KMS-11 (cell line): ENCODE data around the gene DNAJC12.

ENCODE experiments used
- H2AFZ ChIP-seq: fragments of 200-600 bp; sonication (generic); 2 replicates; pipeline ENCODE4 v1.6.1; 2016; ENCODE audit warnings: antibody characterized with exemption, mixed run types, low read depth
- H3K27ac ChIP-seq: fragments of 200-600 bp; sonication (generic); 2 replicates; pipeline ENCODE4 v1.6.1; 2016; ENCODE audit warnings: mild to moderate bottlenecking, mixed run types
- H3K27me3 ChIP-seq: fragments of 200-600 bp; sonication (generic); 2 replicates; pipeline ENCODE4 v1.6.1; 2017; ENCODE audit warnings: mild to moderate bottlenecking, low read depth, mixed run types, moderate library complexity; ENCODE audit not compliant: insufficient read depth
- H3K36me3 ChIP-seq: fragments of 200-600 bp; sonication (generic); 2 replicates; pipeline ENCODE4 v1.6.1; 2017; ENCODE audit warnings: mild to moderate bottlenecking, mixed run types; ENCODE audit not compliant: insufficient read depth
- H3K4me1 ChIP-seq: fragments of 200-600 bp; sonication (generic); 2 replicates; pipeline ENCODE4 v1.6.1; 2016; ENCODE audit warnings: mild to moderate bottlenecking, low read depth, mixed run types; ENCODE audit not compliant: poor library complexity, severe bottlenecking
- H3K4me2 ChIP-seq: fragments of 200-600 bp; sonication (generic); 2 replicates; pipeline ENCODE4 v1.7.0; 2016; ENCODE audit warnings: mild to moderate bottlenecking, mixed run types
- H3K4me3 ChIP-seq: fragments of 200-600 bp; sonication (generic); IDR thresholded peaks from 2 replicates; pipeline ENCODE4 v1.6.1; 2017; ENCODE audit warnings: low read depth, low read length, mixed read lengths; ENCODE audit not compliant: insufficient read depth
- H3K79me2 ChIP-seq: fragments of 200-600 bp; sonication (generic); 2 replicates; pipeline ENCODE4 v1.6.1; 2016; ENCODE audit warnings: low read depth, mixed run types; ENCODE audit not compliant: insufficient read depth
- H3K9ac ChIP-seq: fragments of 200-600 bp; sonication (generic); 2 replicates; pipeline ENCODE4 v1.6.1; 2016; ENCODE audit warnings: mild to moderate bottlenecking, mixed run types
- H4K20me1 ChIP-seq: fragments of 200-600 bp; sonication (generic); 2 replicates; pipeline ENCODE4 v1.6.1; 2016; ENCODE audit warnings: mild to moderate bottlenecking, mixed run types; ENCODE audit not compliant: insufficient read depth
- CTCF ChIP-seq: fragments of 200-600 bp; sonication (generic); conservative IDR thresholded peaks from 2 replicates; pipeline ENCODE4 v1.6.1; 2017; ENCODE audit warnings: low read depth, mild to moderate bottlenecking, antibody characterized with exemption, low read length, moderate library complexity, mixed read lengths

Gene DNAJC12

GRCh38 chr10:67803588-67804394, 34.2 kb downstream of the DNAJC12 start:
- H3K4me3 ChIP-seq: no peak overlapping the region
- H3K9ac ChIP-seq: no peak overlapping the region
- no peak overlapping the region for H3K27ac ChIP-seq
- H3K4me2 ChIP-seq: no peak overlapping the region
- H2AFZ ChIP-seq: no peak overlapping the region
- no peaks in the 10 kb centered on the region for H3K79me2 ChIP-seq
- no peaks in the 10 kb centered on the region for H3K27me3 ChIP-seq
- H3K4me1 ChIP-seq: no peaks in the 10 kb centered on the region
- H3K36me3 ChIP-seq: no peaks in the 10 kb centered on the region
- no peak for TF ChIP-seq CTCF
- H4K20me1 ChIP-seq: no peaks in the 10 kb centered on the region

GRCh38 chr10:67802767-67803538, 35.0 kb downstream of the DNAJC12 start:
- Histone ChIP-seq H4K20me1 (no peaks in the 10 kb centered on the region), H3K27ac (no peak overlapping the region), H3K36me3 (no peaks in the 10 kb centered on the region), H3K79me2 (no peaks in the 10 kb centered on the region), H3K9ac (no peak overlapping the region), H3K4me2 (no peak overlapping the region), H2AFZ (no peak overlapping the region), H3K4me3 (no peak overlapping the region), H3K4me1 (no peaks in the 10 kb centered on the region), H3K27me3 (no peaks in the 10 kb centered on the region)
- no peak for TF ChIP-seq CTCF

GRCh38 chr10:67801118-67801517, 36.9 kb downstream of the DNAJC12 start:
- Histone ChIP-seq H3K4me3 (no peak overlapping the region), H3K4me1 (no peaks in the 10 kb centered on the region), H3K27ac (no peak overlapping the region), H3K79me2 (no peaks in the 10 kb centered on the region), H3K4me2 (no peak overlapping the region), H3K27me3 (no peaks in the 10 kb centered on the region), H3K9ac (no peak overlapping the region), H4K20me1 (no peaks in the 10 kb centered on the region), H3K36me3 (no peaks in the 10 kb centered on the region), H2AFZ (no peak overlapping the region)
- TF ChIP-seq CTCF: no peak

GRCh38 chr10:67794909-67795460, 43.0 kb downstream of the DNAJC12 start:
- H3K79me2 ChIP-seq: no peaks in the 10 kb centered on the region
- peaks cover 11% of the 10 kb centered on the region for H3K4me1 ChIP-seq
- H3K27ac ChIP-seq: no peak overlapping the region
- H3K27me3 ChIP-seq: no peaks in the 10 kb centered on the region
- H2AFZ ChIP-seq: no peak overlapping the region
- no peaks in the 10 kb centered on the region for H4K20me1 ChIP-seq
- no peak overlapping the region for H3K4me3 ChIP-seq
- H3K9ac ChIP-seq: no peak overlapping the region
- H3K4me2 ChIP-seq: no peak overlapping the region
- no peaks in the 10 kb centered on the region for H3K36me3 ChIP-seq
- TF ChIP-seq CTCF: no peak
